ENCODE results near the gene MRPL53. TPM values are rescaled to one million over a fixed set of nuclear protein-coding genes. Genes with fewer than 3 reads are reported as not detected.

The MRPL53 gene
- total and polyA plus RNA-seq, 2 of the 13 experiments (the other 11 are each of a cell fraction or from before 2014, with no cell fraction given) = 34.3 to 51.9 TPM

GRCh38 chr2:74496997-74497776 is 24.7 kb upstream of the MRPL53 start (continued):
- TF ChIP-seq ZNF512B (CRISPR knock-in tag; IDR thresholded peaks at IDR 0.05; ENCODE audit: borderline replicate concordance) = no peak
- TF ChIP-seq NRL (CRISPR knock-in tag; IDR thresholded peaks at IDR 0.05; ENCODE audit: borderline replicate concordance) = no peak
- TF ChIP-seq MEF2D (CRISPR knock-in tag; IDR thresholded peaks at IDR 0.05) = no peak
- no peak for TF ChIP-seq TMF1 (CRISPR knock-in tag; IDR thresholded peaks at IDR 0.05; ENCODE audit: low read depth)
- TF ChIP-seq HOXA3 (CRISPR knock-in tag; IDR thresholded peaks at IDR 0.05) = peak; percentile 35; the same call in 1 of the 2 replicates
- peak; percentile 73; the same call in 1 of the 2 replicates for TF ChIP-seq NCOA2 (CRISPR knock-in tag; IDR thresholded peaks at IDR 0.05)
- peak; percentile 70; the same call in 1 of the 2 replicates for TF ChIP-seq CREM (IDR thresholded peaks at IDR 0.05)
- TF ChIP-seq CREM (CRISPR knock-in tag; IDR thresholded peaks at IDR 0.05) = no peak
- TF ChIP-seq ZNF121 (CRISPR knock-in tag; IDR thresholded peaks at IDR 0.05) = 0 out of 2 replicates have a peak, but pooled peaks have one; percentile 6
- TF ChIP-seq CEBPB (IDR thresholded peaks at IDR 0.05; ENCODE audit: borderline replicate concordance, low read depth, low read length) = peak; percentile 6; the same call in 1 of the 2 replicates
- TF ChIP-seq FIP1L1 (IDR thresholded peaks at IDR 0.05; ENCODE audit: borderline replicate concordance, insufficient read depth, low read depth, low read length) = no peak
- TF ChIP-seq NFYB (CRISPR knock-in tag; IDR thresholded peaks at IDR 0.05) = no peak
- peak; percentile 52; the same call in 1 of the 2 replicates for TF ChIP-seq BCL6 (CRISPR knock-in tag; IDR thresholded peaks at IDR 0.05)
- no peak for TF ChIP-seq RAD51 (IDR thresholded peaks at IDR 0.05; ENCODE audit: borderline replicate concordance)
- TF ChIP-seq ISL2 (CRISPR knock-in tag; IDR thresholded peaks at IDR 0.05) = peak; percentile 51; the same call in 1 of the 2 replicates
- TF ChIP-seq ZNF251 (CRISPR knock-in tag; IDR thresholded peaks at IDR 0.05) = no peak
- TF ChIP-seq FOXO4 (CRISPR knock-in tag; conservative IDR thresholded peaks at IDR 0.05) = 0 out of 2 replicates have a peak, but pooled peaks have one; percentile 91
- TF ChIP-seq ZNF652 (CRISPR knock-in tag; IDR thresholded peaks at IDR 0.05; ENCODE audit: borderline replicate concordance, low read depth) = no peak
- no peak for TF ChIP-seq SNAPC2 (CRISPR knock-in tag; IDR thresholded peaks at IDR 0.05)
- TF ChIP-seq SP1 (IDR thresholded peaks at IDR 0.05) = no peak
- no peak for TF ChIP-seq SP1 (CRISPR knock-in tag; IDR thresholded peaks at IDR 0.05)

All from HepG2 (cell line).